GM12878 (cell line): ENCODE measurements around the gene CCR5AS.

ENCODE experiments used
- CEBPB ChIP-seq, 2 experiments: fragments of 150-350 bp in 1 of 2; IDR thresholded peaks; 2 replicates each; pipeline ENCODE4 v1.6.1; 2012 to 2014; ENCODE audit warnings: low read depth in 2 of 2, low read length in 2 of 2, borderline replicate concordance in 1 of 2, inconsistent platforms in 1 of 2
- CHD1 ChIP-seq: IDR thresholded peaks from 2 replicates; pipeline ENCODE4 v1.6.1; 2012; ENCODE audit warnings: low read depth, low read length, improper control_type of control experiment
- GABPA ChIP-seq: IDR thresholded peaks from 2 replicates; pipeline ENCODE4 v1.6.1; 2014; ENCODE audit warnings: antibody characterized with exemption, low read depth, mild to moderate bottlenecking, inconsistent platforms
- MEF2A ChIP-seq: IDR thresholded peaks from 2 replicates; pipeline ENCODE4 v1.6.1; 2011; ENCODE audit warnings: low read depth, mild to moderate bottlenecking, low read length, moderate library complexity; ENCODE audit not compliant: insufficient read depth
- MYC ChIP-seq: IDR thresholded peaks from 2 replicates; pipeline ENCODE4 v1.6.1; 2011; ENCODE audit warnings: mild to moderate bottlenecking, low read length, moderate library complexity, inconsistent platforms; ENCODE audit not compliant: insufficient read depth, insufficient replicate concordance, insufficient read length, severe bottlenecking
- NFYB ChIP-seq: IDR thresholded peaks from 2 replicates; pipeline ENCODE4 v1.6.1; 2011; ENCODE audit warnings: low read depth, mild to moderate bottlenecking, low read length, improper control_type of control experiment, moderate library complexity; ENCODE audit not compliant: insufficient read depth
- POLR2A ChIP-seq: IDR thresholded peaks from 2 replicates; pipeline ENCODE4 v1.6.1; 2011; ENCODE audit warnings: low read depth, mild to moderate bottlenecking, low read length
- RAD21 ChIP-seq: IDR thresholded peaks from 2 replicates; pipeline ENCODE4 v1.6.1; 2011; ENCODE audit warnings: mild to moderate bottlenecking, low read depth, low read length, moderate library complexity; ENCODE audit not compliant: insufficient read depth
- ZNF274 ChIP-seq: IDR thresholded peaks from one replicate; pipeline ENCODE4 v1.8.0; 2011; ENCODE audit not compliant: insufficient read length, insufficient read depth
- TF ChIP-seq, protein P1 (sequence below), 3 experiments: IDR thresholded peaks in 2 of 3; conservative IDR thresholded peaks in 1 of 3; 2 replicates each; pipeline ENCODE4 v1.5.1; 2011; ENCODE audit warnings: low read depth in 3 of 3, low read length in 3 of 3, mild to moderate bottlenecking in 3 of 3, control low read depth in 2 of 3, moderate library complexity in 2 of 3, inconsistent platforms in 1 of 3, mixed read lengths in 1 of 3; ENCODE audit not compliant: control insufficient read depth in 2 of 3, insufficient read depth in 1 of 3; ENCODE audit errors: extremely low read depth in 1 of 3
- TF ChIP-seq, protein P2 (sequence below): IDR thresholded peaks from 2 replicates; pipeline ENCODE4 v1.6.1; 2011; ENCODE audit warnings: mild to moderate bottlenecking, low read depth, low read length, moderate library complexity; ENCODE audit not compliant: insufficient replicate concordance

GRCh38 chr3:46368569-46368968, 38.3 kb downstream of the CCR5AS start:
- TF ChIP-seq CHD1 (no peak), GABPA (no peak), CEBPB (IDR thresholded peaks at IDR 0.05; ENCODE audit: borderline replicate concordance in 1 of 2, low read depth in 2 of 2, low read length in 2 of 2) (no peak), POLR2A (no peak), NFYB (no peak), MEF2A (no peak), RAD21 (peak; percentile 87), ZNF274 (no peak), MYC (no peak)
- TF ChIP-seq, protein P1, sequence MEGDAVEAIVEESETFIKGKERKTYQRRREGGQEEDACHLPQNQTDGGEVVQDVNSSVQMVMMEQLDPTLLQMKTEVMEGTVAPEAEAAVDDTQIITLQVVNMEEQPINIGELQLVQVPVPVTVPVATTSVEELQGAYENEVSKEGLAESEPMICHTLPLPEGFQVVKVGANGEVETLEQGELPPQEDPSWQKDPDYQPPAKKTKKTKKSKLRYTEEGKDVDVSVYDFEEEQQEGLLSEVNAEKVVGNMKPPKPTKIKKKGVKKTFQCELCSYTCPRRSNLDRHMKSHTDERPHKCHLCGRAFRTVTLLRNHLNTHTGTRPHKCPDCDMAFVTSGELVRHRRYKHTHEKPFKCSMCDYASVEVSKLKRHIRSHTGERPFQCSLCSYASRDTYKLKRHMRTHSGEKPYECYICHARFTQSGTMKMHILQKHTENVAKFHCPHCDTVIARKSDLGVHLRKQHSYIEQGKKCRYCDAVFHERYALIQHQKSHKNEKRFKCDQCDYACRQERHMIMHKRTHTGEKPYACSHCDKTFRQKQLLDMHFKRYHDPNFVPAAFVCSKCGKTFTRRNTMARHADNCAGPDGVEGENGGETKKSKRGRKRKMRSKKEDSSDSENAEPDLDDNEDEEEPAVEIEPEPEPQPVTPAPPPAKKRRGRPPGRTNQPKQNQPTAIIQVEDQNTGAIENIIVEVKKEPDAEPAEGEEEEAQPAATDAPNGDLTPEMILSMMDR (IDR thresholded peaks at IDR 0.05 in 2 of 3, conservative IDR thresholded peaks at IDR 0.05 in 1 of 3; ENCODE audit: control insufficient read depth in 2 of 3, extremely low read depth in 1 of 3, insufficient read depth in 1 of 3, low read depth in 3 of 3, low read length in 3 of 3), result peak; percentile 64 to 74 (median 72)
- TF ChIP-seq, protein P2, sequence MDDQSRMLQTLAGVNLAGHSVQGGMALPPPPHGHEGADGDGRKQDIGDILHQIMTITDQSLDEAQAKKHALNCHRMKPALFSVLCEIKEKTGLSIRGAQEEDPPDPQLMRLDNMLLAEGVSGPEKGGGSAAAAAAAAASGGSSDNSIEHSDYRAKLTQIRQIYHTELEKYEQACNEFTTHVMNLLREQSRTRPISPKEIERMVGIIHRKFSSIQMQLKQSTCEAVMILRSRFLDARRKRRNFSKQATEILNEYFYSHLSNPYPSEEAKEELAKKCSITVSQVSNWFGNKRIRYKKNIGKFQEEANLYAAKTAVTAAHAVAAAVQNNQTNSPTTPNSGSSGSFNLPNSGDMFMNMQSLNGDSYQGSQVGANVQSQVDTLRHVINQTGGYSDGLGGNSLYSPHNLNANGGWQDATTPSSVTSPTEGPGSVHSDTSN, result no peak
